Adipocyte (in vitro differentiated cells): ENCODE measurements around the gene CEP20.

ENCODE experiments used
- DNase-seq: peaks from one replicate; pipeline ENCODE4 v3.0.0-alpha.2; 2015; ENCODE audit warnings: low read depth
- H3K27me3 ChIP-seq: replicated peaks from 2 replicates; pipeline ENCODE4 v1.7.0; 2013; ENCODE audit warnings: mild to moderate bottlenecking, low read length, moderate library complexity; ENCODE audit not compliant: control insufficient read depth, insufficient read depth
- H3K36me3 ChIP-seq: 2 replicates; pipeline ENCODE4 v1.7.0; 2013; ENCODE audit warnings: low read length, mild to moderate bottlenecking, moderate library complexity; ENCODE audit not compliant: control insufficient read depth, insufficient read depth, severe bottlenecking
- H3K4me1 ChIP-seq: 2 replicates; pipeline ENCODE4 v1.7.0; 2013; ENCODE audit warnings: mild to moderate bottlenecking, low read length, moderate library complexity; ENCODE audit not compliant: control insufficient read depth, insufficient read depth
- H3K4me3 ChIP-seq: 2 replicates; pipeline ENCODE4 v1.7.0; 2013; ENCODE audit warnings: mild to moderate bottlenecking, low read length, moderate library complexity
- H3K9ac ChIP-seq: 2 replicates; pipeline ENCODE4 v1.7.0; 2013; ENCODE audit warnings: mild to moderate bottlenecking, low read length, moderate library complexity
- H3K9me3 ChIP-seq: 2 replicates; pipeline ENCODE4 v1.7.0; 2013; ENCODE audit warnings: mild to moderate bottlenecking, low read length, moderate library complexity; ENCODE audit not compliant: control insufficient read depth

The CEP20 gene

GRCh38 chr16:15915555-15916081, 27.2 kb upstream of the CEP20 start:
- Histone ChIP-seq H3K36me3 (no peaks in the 10 kb centered on the region), H3K9me3 (no peaks in the 10 kb centered on the region), H3K9ac (no peak overlapping the region), H3K4me3 (no peak overlapping the region), H3K27me3 (no peaks in the 10 kb centered on the region), H3K4me1 (no peaks in the 10 kb centered on the region)
- no peak for DNase-seq

GRCh38 chr16:15913046-15913698, 24.8 kb upstream of the CEP20 start:
- H3K27me3 ChIP-seq, result no peaks in the 10 kb centered on the region
- H3K4me1 ChIP-seq, result no peaks in the 10 kb centered on the region
- H3K36me3 ChIP-seq, result no peaks in the 10 kb centered on the region
- no peak for DNase-seq
- H3K9me3 ChIP-seq, result no peaks in the 10 kb centered on the region
- H3K4me3 ChIP-seq, result no peak overlapping the region
- no peak overlapping the region for H3K9ac ChIP-seq

GRCh38 chr16:15911198-15911597, 22.8 kb upstream of the CEP20 start:
- H3K27me3 ChIP-seq, result no peaks in the 10 kb centered on the region
- no peak overlapping the region for H3K4me3 ChIP-seq
- no peaks in the 10 kb centered on the region for H3K4me1 ChIP-seq
- H3K36me3 ChIP-seq, result no peaks in the 10 kb centered on the region
- no peak overlapping the region for H3K9ac ChIP-seq
- no peaks in the 10 kb centered on the region for H3K9me3 ChIP-seq
- DNase-seq, result no peak

- H3K4me3 ChIP-seq, result no peak overlapping the region
- no peaks in the 10 kb centered on the region for H3K9me3 ChIP-seq
- H3K27me3 ChIP-seq, result no peaks in the 10 kb centered on the region
- no peaks in the 10 kb centered on the region for H3K4me1 ChIP-seq
- no peak overlapping the region for H3K9ac ChIP-seq
- DNase-seq, result no peak
- H3K36me3 ChIP-seq, result no peaks in the 10 kb centered on the region
Observed at GRCh38 chr16:15907863-15908478, 19.6 kb upstream of the CEP20 start.

GRCh38 chr16:15906439-15906838, 18.0 kb upstream of the CEP20 start:
- no peaks in the 10 kb centered on the region for H3K9me3 ChIP-seq
- no peaks in the 10 kb centered on the region for H3K4me1 ChIP-seq
- H3K27me3 ChIP-seq, result no peaks in the 10 kb centered on the region
- DNase-seq, result no peak
- H3K36me3 ChIP-seq, result no peaks in the 10 kb centered on the region
- no peak overlapping the region for H3K4me3 ChIP-seq
- no peak overlapping the region for H3K9ac ChIP-seq

GRCh38 chr16:15903960-15904359, 15.6 kb upstream of the CEP20 start:
- H3K27me3 ChIP-seq, result no peaks in the 10 kb centered on the region
- no peaks in the 10 kb centered on the region for H3K9me3 ChIP-seq
- H3K9ac ChIP-seq, result no peak overlapping the region
- H3K36me3 ChIP-seq, result no peaks in the 10 kb centered on the region
- no peak for DNase-seq
- no peak overlapping the region for H3K4me3 ChIP-seq
- H3K4me1 ChIP-seq, result no peaks in the 10 kb centered on the region

- no peak for DNase-seq
- no peaks in the 10 kb centered on the region for H3K9me3 ChIP-seq
- no peak overlapping the region for H3K9ac ChIP-seq
- no peaks in the 10 kb centered on the region for H3K36me3 ChIP-seq
- no peak overlapping the region for H3K4me3 ChIP-seq
- H3K27me3 ChIP-seq, result no peaks in the 10 kb centered on the region
- no peaks in the 10 kb centered on the region for H3K4me1 ChIP-seq
Observed at GRCh38 chr16:15900901-15901500, 12.6 kb upstream of the CEP20 start.

GRCh38 chr16:15900357-15900756, 12.0 kb upstream of the CEP20 start:
- H3K36me3 ChIP-seq, result no peaks in the 10 kb centered on the region
- H3K4me1 ChIP-seq, result no peaks in the 10 kb centered on the region
- H3K9ac ChIP-seq, result no peak overlapping the region
- H3K9me3 ChIP-seq, result no peaks in the 10 kb centered on the region
- no peak for DNase-seq
- no peak overlapping the region for H3K4me3 ChIP-seq
- no peaks in the 10 kb centered on the region for H3K27me3 ChIP-seq

- H3K4me3 ChIP-seq, result no peak overlapping the region
- no peaks in the 10 kb centered on the region for H3K9me3 ChIP-seq
- no peaks in the 10 kb centered on the region for H3K27me3 ChIP-seq
- H3K4me1 ChIP-seq, result no peaks in the 10 kb centered on the region
- peak; percentile 57 for DNase-seq
- no peak overlapping the region for H3K9ac ChIP-seq
- H3K36me3 ChIP-seq, result no peaks in the 10 kb centered on the region
Observed at GRCh38 chr16:15899538-15900100, 11.2 kb upstream of the CEP20 start.

GRCh38 chr16:15898654-15899053, 10.3 kb upstream of the CEP20 start:
- no peak for DNase-seq
- H3K27me3 ChIP-seq, result no peaks in the 10 kb centered on the region
- H3K9me3 ChIP-seq, result no peaks in the 10 kb centered on the region
- no peak overlapping the region for H3K9ac ChIP-seq
- no peak overlapping the region for H3K4me3 ChIP-seq
- no peaks in the 10 kb centered on the region for H3K36me3 ChIP-seq
- no peaks in the 10 kb centered on the region for H3K4me1 ChIP-seq

GRCh38 chr16:15897834-15898254, 9.4 kb upstream of the CEP20 start:
- Histone ChIP-seq H3K4me3 (no peak overlapping the region), H3K9me3 (no peaks in the 10 kb centered on the region), H3K36me3 (no peaks in the 10 kb centered on the region), H3K9ac (peak overlapping the region; percentile 23), H3K27me3 (no peaks in the 10 kb centered on the region), H3K4me1 (no peaks in the 10 kb centered on the region)
- peak; percentile 63 for DNase-seq
